Sigmoid colon (tissue), 7 donors: ENCODE measurements around the gene C16orf96. TPM values are rescaled to one million over a fixed set of nuclear protein-coding genes. Genes with fewer than 3 reads are reported as not detected.

ENCODE experiments used
- DNase-seq: peaks from one replicate; pipeline ENCODE4 v3.0.0-alpha.2; 2019
- H3K27ac ChIP-seq, 4 donors: fragments of 200-600 bp; sonication (generic); one replicate each; pipeline ENCODE4 v1.5.1; 2016 to 2019; ENCODE audit warnings: mild to moderate bottlenecking in 1 of 4
- H3K27me3 ChIP-seq, 3 donors: fragments of 200-600 bp; sonication (generic); one replicate each; pipeline ENCODE4 v1.5.1; 2019; ENCODE audit warnings: mild to moderate bottlenecking in 1 of 3
- H3K36me3 ChIP-seq, 4 donors: fragments of 200-600 bp; sonication (generic); one replicate each; pipeline ENCODE4 v1.5.1; 2016 to 2019
- H3K4me1 ChIP-seq, 4 donors: fragments of 200-600 bp; sonication (generic); one replicate each; pipeline ENCODE4 v1.5.1; 2017 to 2019
- H3K4me3 ChIP-seq, 4 donors: fragments of 200-600 bp; sonication (generic); one replicate each; pipeline ENCODE4 v1.5.1; 2017 to 2019; ENCODE audit warnings: mild to moderate bottlenecking in 2 of 4, moderate library complexity in 1 of 4
- H3K9me3 ChIP-seq, 4 donors: fragments of 200-600 bp in 3 of 4; sonication (generic) in 3 of 4; one replicate each; pipeline versions ENCODE4 v1.5.1 to v1.6.1; 2013 to 2019
- CTCF ChIP-seq, 4 experiments: fragments of 450-650 bp in 3 of 4; fragments of 200-600 bp in 1 of 4; IDR thresholded peaks; one replicate each; pipeline ENCODE4 v1.5.1; 2016 to 2019; ENCODE audit warnings: antibody characterized with exemption in 4 of 4, mild to moderate bottlenecking in 3 of 4, moderate library complexity in 2 of 4
- EP300 ChIP-seq, 4 donors: sonication (generic); formaldehyde crosslinking; IDR thresholded peaks; one replicate each; pipeline ENCODE4 v1.6.1; 2017; ENCODE audit warnings: antibody characterized with exemption in 4 of 4
- POLR2A ChIP-seq, 2 donors: fragments of 450-650 bp; IDR thresholded peaks; one replicate each; pipeline ENCODE4 v1.6.1; 2016; ENCODE audit warnings: antibody characterized with exemption in 2 of 2, mild to moderate bottlenecking in 2 of 2, moderate library complexity in 2 of 2
- POLR2AphosphoS5 ChIP-seq, 4 donors: sonication (generic); formaldehyde crosslinking; IDR thresholded peaks; one replicate each; pipeline ENCODE4 v1.6.1; 2017; ENCODE audit warnings: antibody characterized with exemption in 4 of 4
- WGBS, 2 donors: extraction: QIAGEN DNeasy Blood & Tissue Kit; methylation state at CpG; one replicate each; pipeline ENCODE4 v1.1.7; 2013; 5-methylcytosine and 5-hydroxymethylcytosine counted together
- intact Hi-C: fragments of 100-400 bp; cut with DNase I; formaldehyde crosslinking; loops from one replicate; pipeline ENCODE4 v1.15.1; 2023
- polyA plus RNA-seq, 3 donors: library from polyadenylated mRNA; stranded (reverse); fragments of 200-250 nt; gene quantifications; one replicate each; pipeline ENCODE4 v1.2.3, GENCODE V29; 2013
- total RNA-seq, 4 donors: library from RNA; depleted of rRNA; stranded (reverse); fragments of >200 nt; gene quantifications; one replicate each; pipeline ENCODE4 v1.1.0, GENCODE V29; 2016
- donor health status: healthy with polysubstance abuse.
- donor health status: Bipolar disorder and iron deficiency.
- donor health status: healthy.

C16orf96 gene
- total and polyA plus RNA-seq, 7 donors = under 0.01 to 0.16 (median 0.09) TPM; not detected in 4

GRCh38 chr16:4539716-4540284, 16.3 kb upstream of the C16orf96 start:
- Histone ChIP-seq H3K36me3 (no peaks in the 10 kb centered on the region), H3K27me3 (no peaks in the 10 kb centered on the region), H3K4me3 (no peak overlapping the region), H3K9me3 (no peaks in the 10 kb centered on the region), H3K27ac (no peak overlapping the region), H3K4me1 (peaks cover 0 to 11% (median 8%) of the 10 kb centered on the region in 4 donors)
- intact Hi-C loops = loop anchor here (2.0 kb wide), 1 partner anchor 75 kb away; the partner anchor contains the start of gene UBALD1
- 96 to 98% methylated on average over 2 of the region's 2 CpGs for WGBS, 2 donors
- no peak for TF ChIP-seq POLR2A (IDR thresholded peaks at IDR 0.05)
- TF ChIP-seq CTCF (IDR thresholded peaks at IDR 0.05) = no peak
- TF ChIP-seq EP300 (IDR thresholded peaks at IDR 0.05) = no peak
- no peak for TF ChIP-seq POLR2AphosphoS5 (IDR thresholded peaks at IDR 0.05)
- no peak for DNase-seq

GRCh38 chr16:4544473-4544872, 11.7 kb upstream of the C16orf96 start:
- no peaks in the 10 kb centered on the region for H3K9me3 ChIP-seq
- H3K4me3 ChIP-seq = no peak overlapping the region
- TF ChIP-seq POLR2AphosphoS5 (IDR thresholded peaks at IDR 0.05) (no peak), CTCF (IDR thresholded peaks at IDR 0.05) (no peak), EP300 (IDR thresholded peaks at IDR 0.05) (no peak), POLR2A (IDR thresholded peaks at IDR 0.05) (no peak)
- intact Hi-C loops = no loop called here
- DNase-seq = no peak
- no peaks in the 10 kb centered on the region for H3K4me1 ChIP-seq
- no peaks in the 10 kb centered on the region for H3K36me3 ChIP-seq
- no peaks in the 10 kb centered on the region for H3K27me3 ChIP-seq
- H3K27ac ChIP-seq = no peak overlapping the region
- WGBS, 2 donors = 81 to 83% methylated on average over 8 of the region's 8 CpGs

GRCh38 chr16:4548124-4548523, 8.0 kb upstream of the C16orf96 start:
- no peaks in the 10 kb centered on the region for H3K4me1 ChIP-seq
- no peaks in the 10 kb centered on the region for H3K27me3 ChIP-seq
- intact Hi-C loops = loop anchor here (2.0 kb wide), 1 partner anchor 41 kb away; no protein-coding TSS in a partner anchor
- H3K4me3 ChIP-seq = no peak overlapping the region
- TF ChIP-seq POLR2AphosphoS5 (IDR thresholded peaks at IDR 0.05) (no peak), CTCF (IDR thresholded peaks at IDR 0.05) (no peak), EP300 (IDR thresholded peaks at IDR 0.05) (no peak), POLR2A (IDR thresholded peaks at IDR 0.05) (no peak)
- no peak overlapping the region for H3K27ac ChIP-seq
- H3K36me3 ChIP-seq = no peaks in the 10 kb centered on the region
- DNase-seq = no peak
- no peaks in the 10 kb centered on the region for H3K9me3 ChIP-seq
- 55 to 83% methylated on average over 13 of the region's 13 CpGs for WGBS, 2 donors

- H3K4me1 ChIP-seq = no peaks in the 10 kb centered on the region
- no peak overlapping the region for H3K27ac ChIP-seq
- no peak for TF ChIP-seq EP300 (IDR thresholded peaks at IDR 0.05)
- no peak for TF ChIP-seq CTCF (IDR thresholded peaks at IDR 0.05)
- TF ChIP-seq POLR2AphosphoS5 (IDR thresholded peaks at IDR 0.05) = no peak
- no peak for TF ChIP-seq POLR2A (IDR thresholded peaks at IDR 0.05)
- DNase-seq = no peak
- H3K36me3 ChIP-seq = no peaks in the 10 kb centered on the region
- intact Hi-C loops = no loop called here
- H3K9me3 ChIP-seq = no peaks in the 10 kb centered on the region
- H3K4me3 ChIP-seq = no peak overlapping the region
- 28 to 55% methylated on average over 4 of the region's 4 CpGs for WGBS, 2 donors
- H3K27me3 ChIP-seq = no peaks in the 10 kb centered on the region
Measured at GRCh38 chr16:4550591-4550990, 5.5 kb upstream of the C16orf96 start.

- no peak overlapping the region for H3K27ac ChIP-seq
- 77 to 81% methylated on average over 3 of the region's 3 CpGs for WGBS, 2 donors
- intact Hi-C loops = no loop called here
- no peak for DNase-seq
- no peaks in the 10 kb centered on the region for H3K36me3 ChIP-seq
- no peaks in the 10 kb centered on the region for H3K27me3 ChIP-seq
- no peak for TF ChIP-seq POLR2A (IDR thresholded peaks at IDR 0.05)
- TF ChIP-seq CTCF (IDR thresholded peaks at IDR 0.05) = no peak
- no peak for TF ChIP-seq EP300 (IDR thresholded peaks at IDR 0.05)
- no peaks in the 10 kb centered on the region for H3K4me1 ChIP-seq
- no peak overlapping the region for H3K4me3 ChIP-seq
- no peaks in the 10 kb centered on the region for H3K9me3 ChIP-seq
Measured at GRCh38 chr16:4552541-4552940, 3.6 kb upstream of the C16orf96 start.
